ENCODE measurements around the gene ZMYM1. TPM values are rescaled to one million over a fixed set of nuclear protein-coding genes. Genes with fewer than 3 reads are reported as not detected.
"Not testable (repeated sequence)": the region's sequence is repeated elsewhere in the genome, so short reads cannot be mapped to it uniquely, and the experiment has no call there.

Gene ZMYM1
- total RNA-seq, 1 experiment from 2014 or later, result 25.8 TPM

- peak; percentile 80 for DNase-seq (ENCODE audit: low read depth)
Observed at GRCh38 chr1:35076426-35076825, 2.8 kb upstream of the ZMYM1 start.

- no peak for DNase-seq (ENCODE audit: low read depth)
Observed at GRCh38 chr1:35080171-35080854, 1.1 kb downstream of the ZMYM1 start.

GRCh38 chr1:35085421-35085820, 6.2 kb downstream of the ZMYM1 start:
- DNase-seq (ENCODE audit: low read depth), result peak; percentile 45

- DNase-seq (ENCODE audit: low read depth), result peak; percentile 47
Observed at GRCh38 chr1:35097224-35097623, 18.0 kb downstream of the ZMYM1 start.

- peak; percentile 34 for DNase-seq (ENCODE audit: low read depth)
Observed at GRCh38 chr1:35111106-35111505, 31.9 kb downstream of the ZMYM1 start.

GRCh38 chr1:35112668-35113067, 33.5 kb downstream of the ZMYM1 start:
- no peak for DNase-seq (ENCODE audit: low read depth)

GRCh38 chr1:35115459-35116383, 36.5 kb downstream of the ZMYM1 start:
- DNase-seq (ENCODE audit: low read depth), result no peak

GRCh38 chr1:35120458-35121133, 41.4 kb downstream of the ZMYM1 start:
- DNase-seq (ENCODE audit: low read depth), result peak; percentile 37

- DNase-seq (ENCODE audit: low read depth), result peak; percentile 14
Observed at GRCh38 chr1:35122311-35122710, 43.1 kb downstream of the ZMYM1 start.

GRCh38 chr1:35126546-35126945, 47.4 kb downstream of the ZMYM1 start:
- DNase-seq (ENCODE audit: low read depth), result no peak

GRCh38 chr1:35129080-35129479, 49.9 kb downstream of the ZMYM1 start:
- no peak for DNase-seq (ENCODE audit: low read depth)

GRCh38 chr1:35136780-35137179, 57.6 kb downstream of the ZMYM1 start:
- DNase-seq (ENCODE audit: low read depth), result no peak

- not testable (repeated sequence) for DNase-seq (ENCODE audit: low read depth)
Observed at GRCh38 chr1:35137590-35137989, 58.4 kb downstream of the ZMYM1 start.

- DNase-seq (ENCODE audit: low read depth), result not testable (repeated sequence)
Observed at GRCh38 chr1:35142294-35142693, 63.1 kb downstream of the ZMYM1 start.

- DNase-seq (ENCODE audit: low read depth), result not testable (repeated sequence)
Observed at GRCh38 chr1:35142728-35143127, 63.5 kb downstream of the ZMYM1 start.

GRCh38 chr1:35143737-35144508, 64.7 kb downstream of the ZMYM1 start:
- no peak for DNase-seq (ENCODE audit: low read depth)

GRCh38 chr1:35145892-35146549, 66.8 kb downstream of the ZMYM1 start:
- DNase-seq (ENCODE audit: low read depth), result not testable (repeated sequence)

- no peak for DNase-seq (ENCODE audit: low read depth)
Observed at GRCh38 chr1:35151220-35151619, 72.0 kb downstream of the ZMYM1 start.

GRCh38 chr1:35164893-35165292, 85.7 kb downstream of the ZMYM1 start:
- no peak for DNase-seq (ENCODE audit: low read depth)
